Measurements from ENCODE around the gene LRRC15. TPM values are rescaled to one million over a fixed set of nuclear protein-coding genes. Genes with fewer than 3 reads are reported as not detected.

LRRC15 gene
- polyA plus RNA-seq, 3 donors, result not detected

DNA sequence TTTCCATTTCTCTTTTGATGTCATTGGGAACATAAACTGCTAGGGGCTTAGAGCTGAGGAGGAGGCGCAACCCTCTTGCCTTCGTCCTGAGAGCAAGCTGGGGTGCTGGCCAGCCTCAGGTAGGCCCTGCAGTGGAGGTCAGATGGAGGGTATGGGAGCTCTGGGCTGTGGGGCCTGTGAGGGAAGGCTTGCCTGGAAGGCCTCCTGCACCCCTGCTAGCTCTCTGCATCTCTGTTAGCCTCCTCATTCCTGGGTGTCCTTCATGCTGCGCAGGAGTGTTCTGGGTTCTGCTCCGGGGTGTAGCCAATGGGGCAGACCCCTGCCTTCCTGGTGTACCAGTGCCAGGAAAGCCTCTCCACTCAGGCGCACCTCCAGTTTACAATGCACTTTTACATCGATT is 17.7 kb upstream of the LRRC15 start:
- H3K9ac ChIP-seq (ENCODE audit: insufficient read depth, low read length, poor library complexity, severe bottlenecking), result no peak overlapping the region
- TF ChIP-seq, protein P1, sequence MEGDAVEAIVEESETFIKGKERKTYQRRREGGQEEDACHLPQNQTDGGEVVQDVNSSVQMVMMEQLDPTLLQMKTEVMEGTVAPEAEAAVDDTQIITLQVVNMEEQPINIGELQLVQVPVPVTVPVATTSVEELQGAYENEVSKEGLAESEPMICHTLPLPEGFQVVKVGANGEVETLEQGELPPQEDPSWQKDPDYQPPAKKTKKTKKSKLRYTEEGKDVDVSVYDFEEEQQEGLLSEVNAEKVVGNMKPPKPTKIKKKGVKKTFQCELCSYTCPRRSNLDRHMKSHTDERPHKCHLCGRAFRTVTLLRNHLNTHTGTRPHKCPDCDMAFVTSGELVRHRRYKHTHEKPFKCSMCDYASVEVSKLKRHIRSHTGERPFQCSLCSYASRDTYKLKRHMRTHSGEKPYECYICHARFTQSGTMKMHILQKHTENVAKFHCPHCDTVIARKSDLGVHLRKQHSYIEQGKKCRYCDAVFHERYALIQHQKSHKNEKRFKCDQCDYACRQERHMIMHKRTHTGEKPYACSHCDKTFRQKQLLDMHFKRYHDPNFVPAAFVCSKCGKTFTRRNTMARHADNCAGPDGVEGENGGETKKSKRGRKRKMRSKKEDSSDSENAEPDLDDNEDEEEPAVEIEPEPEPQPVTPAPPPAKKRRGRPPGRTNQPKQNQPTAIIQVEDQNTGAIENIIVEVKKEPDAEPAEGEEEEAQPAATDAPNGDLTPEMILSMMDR (IDR thresholded peaks at IDR 0.05), result no peak
- Mint-ChIP-seq H3K4me1 (peaks cover 2% of the 10 kb centered on the region), H3K27ac (peak overlapping the region in 1 of 7 donors; percentile 12), H3K27me3 (ENCODE audit: low read depth in 3 of 3) (peaks cover 14 to 26% (median 23%) of the 10 kb centered on the region in 3 donors), H3K4me3 (no peak overlapping the region), H3K36me3 (no peaks in the 10 kb centered on the region), H3K9me3 (peaks cover 5 to 10% (median 8%) of the 10 kb centered on the region in 7 donors)
- 95% methylated on average over 3 of the region's 6 CpGs for WGBS (ENCODE audit: insufficient coverage)
- intact Hi-C loops (cut with micrococcal nuclease), result no loop called here
- no peak overlapping the region for H3K27ac ChIP-seq (ENCODE audit: low read depth in 1 of 2, low read length in 2 of 2)
- peaks cover 0 to 2% of the 10 kb centered on the region in 2 donors for H3K27me3 ChIP-seq (ENCODE audit: control insufficient read depth in 2 of 2, insufficient read depth in 2 of 2, low read length in 2 of 2)
- no peaks in the 10 kb centered on the region for H3K36me3 ChIP-seq (replicated peaks in 1 of 2; ENCODE audit: control insufficient read depth in 1 of 2, insufficient read depth in 2 of 2, low read length in 2 of 2)
- no peak for DNase-seq
- no peaks in the 10 kb centered on the region for H4K20me1 ChIP-seq (ENCODE audit: insufficient read depth, low read length)
- H3K4me1 ChIP-seq (ENCODE audit: control insufficient read depth in 1 of 2, insufficient read depth in 2 of 2, low read length in 2 of 2), result no peaks in the 10 kb centered on the region
- no peak overlapping the region for H2AFZ ChIP-seq (ENCODE audit: insufficient read depth, low read depth, low read length, poor library complexity, severe bottlenecking)
- no peaks in the 10 kb centered on the region for H3K79me2 ChIP-seq (ENCODE audit: insufficient read depth, low read length)
- no peak overlapping the region for H3K4me2 ChIP-seq (replicated peaks; ENCODE audit: extremely low read depth, low read length, poor library complexity, severe bottlenecking)
- H3K9me3 ChIP-seq (replicated peaks in 1 of 2; ENCODE audit: control insufficient read depth in 1 of 2, insufficient read depth in 1 of 2, low read length in 2 of 2), result peaks cover 0 to 6% of the 10 kb centered on the region in 2 donors
- H3K4me3 ChIP-seq (replicated peaks in 1 of 3; ENCODE audit: low read depth in 2 of 3, low read length in 3 of 3), result no peak overlapping the region

DNA sequence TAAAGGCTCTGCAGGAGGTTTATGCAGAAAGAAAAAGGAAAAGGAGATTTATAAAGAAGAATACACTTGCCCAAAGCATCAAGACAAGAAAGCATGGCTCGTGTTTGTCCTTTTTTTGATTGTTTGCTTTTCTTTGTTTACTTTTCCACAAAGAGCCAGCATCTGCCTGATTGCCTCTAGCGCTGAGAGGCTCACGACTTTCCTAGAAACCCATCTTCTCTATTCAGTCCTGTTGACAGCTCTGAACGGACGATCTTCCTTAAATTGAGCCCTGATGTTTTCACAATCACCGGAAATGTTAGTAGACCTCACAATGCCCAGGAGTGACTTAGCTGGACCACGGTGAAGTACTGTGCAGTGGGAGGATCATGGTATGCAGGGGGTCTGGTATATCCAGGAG is 17.1 kb upstream of the LRRC15 start:
- Histone ChIP-seq H3K36me3 (replicated peaks in 1 of 2; ENCODE audit: control insufficient read depth in 1 of 2, insufficient read depth in 2 of 2, low read length in 2 of 2) (no peaks in the 10 kb centered on the region), H3K4me1 (ENCODE audit: control insufficient read depth in 1 of 2, insufficient read depth in 2 of 2, low read length in 2 of 2) (no peaks in the 10 kb centered on the region), H3K79me2 (ENCODE audit: insufficient read depth, low read length) (no peaks in the 10 kb centered on the region), H3K9ac (ENCODE audit: insufficient read depth, low read length, poor library complexity, severe bottlenecking) (no peak overlapping the region), H3K27ac (ENCODE audit: low read depth in 1 of 2, low read length in 2 of 2) (no peak overlapping the region), H3K4me3 (replicated peaks in 1 of 3; ENCODE audit: low read depth in 2 of 3, low read length in 3 of 3) (no peak overlapping the region), H3K4me2 (replicated peaks; ENCODE audit: extremely low read depth, low read length, poor library complexity, severe bottlenecking) (no peak overlapping the region), H3K27me3 (ENCODE audit: control insufficient read depth in 2 of 2, insufficient read depth in 2 of 2, low read length in 2 of 2) (peaks cover 0 to 2% of the 10 kb centered on the region in 2 donors), H3K9me3 (replicated peaks in 1 of 2; ENCODE audit: control insufficient read depth in 1 of 2, insufficient read depth in 1 of 2, low read length in 2 of 2) (peaks cover 0 to 6% of the 10 kb centered on the region in 2 donors), H4K20me1 (ENCODE audit: insufficient read depth, low read length) (no peaks in the 10 kb centered on the region), H2AFZ (ENCODE audit: insufficient read depth, low read depth, low read length, poor library complexity, severe bottlenecking) (no peak overlapping the region)
- TF ChIP-seq, protein P1 (IDR thresholded peaks at IDR 0.05), result no peak
- H3K4me3 Mint-ChIP-seq, result no peak overlapping the region
- peaks cover 2% of the 10 kb centered on the region for H3K4me1 Mint-ChIP-seq
- H3K36me3 Mint-ChIP-seq, result no peaks in the 10 kb centered on the region
- intact Hi-C loops (cut with micrococcal nuclease), result no loop called here
- peaks cover 5 to 10% (median 7%) of the 10 kb centered on the region in 7 donors for H3K9me3 Mint-ChIP-seq
- H3K27ac Mint-ChIP-seq, result no peak overlapping the region
- H3K27me3 Mint-ChIP-seq (ENCODE audit: low read depth in 3 of 3), result peaks cover 14 to 26% (median 20%) of the 10 kb centered on the region in 3 donors
- no peak for DNase-seq
- WGBS (ENCODE audit: insufficient coverage), result 63% methylated on average over 5 of the region's 7 CpGs

Data from CD14-positive monocyte (primary cell).